ENCODE measurements around the gene RWDD3. TPM values are rescaled to one million over a fixed set of nuclear protein-coding genes. Genes with fewer than 3 reads are reported as not detected.

The RWDD3 gene
- total RNA-seq, 1 experiment from 2014 or later: 15.3 TPM

- H3K4ac ChIP-seq (ENCODE audit: low read depth, low read length): no peak overlapping the region
- no peaks in the 10 kb centered on the region for H3K9me3 Mint-ChIP-seq
Observed at GRCh38 chr1:95196017-95196416, 38.0 kb upstream of the RWDD3 start.

More at GRCh38 chr1:95196017-95196416, 38.0 kb upstream of the RWDD3 start:
- H3K36me3 Mint-ChIP-seq (ENCODE audit: insufficient read depth in 1 of 3, low read depth in 3 of 3): no peaks in the 10 kb centered on the region
- H3K79me1 ChIP-seq (ENCODE audit: insufficient read depth, low read depth, low read length, poor library complexity, severe bottlenecking): no peaks in the 10 kb centered on the region
- H3K27ac ChIP-seq (ENCODE audit: insufficient read length, low read depth, low read length): no peak overlapping the region
- no peak overlapping the region for H2BK20ac ChIP-seq (ENCODE audit: low read depth, low read length, poor library complexity, severe bottlenecking)
- H2BK5ac ChIP-seq (ENCODE audit: insufficient read length, low read length): no peak overlapping the region
- H3K79me2 ChIP-seq (ENCODE audit: insufficient read depth, low read length): no peaks in the 10 kb centered on the region
- peaks cover 4 to 7% of the 10 kb centered on the region in 2 experiments for H3K4me1 Mint-ChIP-seq
- no peak overlapping the region for H2BK15ac ChIP-seq (ENCODE audit: low read depth, low read length)
- H3K23ac ChIP-seq (ENCODE audit: insufficient read length, low read depth, low read length): no peak overlapping the region
- H3K27me3 Mint-ChIP-seq (ENCODE audit: low read depth): no peaks in the 10 kb centered on the region
- no peak overlapping the region for H3K9ac ChIP-seq (ENCODE audit: extremely low read depth, insufficient read length, low read length)
- H3K27me3 ChIP-seq (ENCODE audit: insufficient read depth, low read length): no peaks in the 10 kb centered on the region
- H4K91ac ChIP-seq (ENCODE audit: insufficient read length, low read depth, low read length): no peak overlapping the region
- H3K4me1 ChIP-seq (ENCODE audit: insufficient read depth, low read length): no peaks in the 10 kb centered on the region
- H3K14ac ChIP-seq (ENCODE audit: insufficient read depth, low read length): no peak overlapping the region
- H4K20me1 ChIP-seq (ENCODE audit: control insufficient read depth, insufficient read depth, insufficient read length): no peaks in the 10 kb centered on the region
- H3K18ac ChIP-seq (ENCODE audit: insufficient read length, low read depth, low read length): no peak overlapping the region
- no peak for TF ChIP-seq CTCF (conservative IDR thresholded peaks at IDR 0.05)
- no peak overlapping the region for H4K5ac ChIP-seq (ENCODE audit: insufficient read length, low read depth, low read length)
- no peak overlapping the region for H2AK5ac ChIP-seq (ENCODE audit: insufficient read length, low read length)
- no peak overlapping the region for H3K56ac ChIP-seq (ENCODE audit: insufficient read length, low read depth, low read length)
- H2BK12ac ChIP-seq (ENCODE audit: insufficient read length, low read depth, low read length): no peak overlapping the region
- no peaks in the 10 kb centered on the region for H3K23me2 ChIP-seq (ENCODE audit: insufficient read length, low read depth, low read length, poor library complexity, severe bottlenecking)
- H3K27ac Mint-ChIP-seq: no peak overlapping the region
- no peak overlapping the region for H2AFZ ChIP-seq (ENCODE audit: low read length)
- no peak overlapping the region for H3T11ph ChIP-seq (ENCODE audit: low read length)
- H3K4me3 Mint-ChIP-seq: no peak overlapping the region
- H3K4me2 ChIP-seq (ENCODE audit: insufficient read depth, insufficient read length, low read length): no peak overlapping the region
- no peak for DNase-seq
- H2BK120ac ChIP-seq (ENCODE audit: low read depth, low read length, poor library complexity, severe bottlenecking): no peak overlapping the region
- no peaks in the 10 kb centered on the region for H3K9me3 ChIP-seq (ENCODE audit: control insufficient read depth, low read depth, low read length)
- H4K8ac ChIP-seq (replicated peaks; ENCODE audit: insufficient read length, low read depth, low read length): no peak overlapping the region

Data from H9 (cell line).